H1 (cell line): ENCODE results near the gene NUCB1. TPM values are rescaled to one million over a fixed set of nuclear protein-coding genes. Genes with fewer than 3 reads are reported as not detected.

ENCODE experiments used
- CTCF ChIA-PET: fragments of 300-600 bp; sonication (Branson Sonifier 250); formaldehyde crosslinking; loops from one replicate; lab custom pipeline; 2021; ENCODE audit not compliant: partially characterized antibody; lab: Charles Lee
- POLR2A ChIA-PET: fragments of 300-600 bp; sonication (Branson Sonifier 250); formaldehyde crosslinking; loops from one replicate; lab custom pipeline; 2021; ENCODE audit warnings: inconsistent platforms; ENCODE audit not compliant: partially characterized antibody; lab: Charles Lee
- DNase-seq, 2 experiments: peaks; one replicate each; pipeline versions ENCODE4 v3.0.0 to v3.0.0-alpha.2; 2010 to 2022; ENCODE audit warnings: low spot score in 2 of 2, low read depth in 1 of 2, mixed read lengths in 1 of 2
- FAIRE-seq: peaks from 2 replicates; lab custom pipeline; 2011; peaks lifted over from hg19 to GRCh38; lab: Jason Lieb, UNC
- H2AFZ ChIP-seq: 2 replicates; pipeline ENCODE4 v1.8.1; 2012; ENCODE audit warnings: low read length, inconsistent platforms
- H2AK5ac ChIP-seq: 2 replicates; pipeline ENCODE4 v1.6.1; 2013; ENCODE audit warnings: low read depth, low read length
- H2BK120ac ChIP-seq: replicated peaks from 2 replicates; pipeline ENCODE3; 2013; ENCODE audit warnings: low read depth, low read length, inconsistent platforms
- H2BK12ac ChIP-seq: 2 replicates; pipeline ENCODE4 v1.6.1; 2013; ENCODE audit warnings: low read depth, low read length
- H2BK15ac ChIP-seq: 2 replicates; pipeline ENCODE4 v1.6.1; 2013; ENCODE audit warnings: low read length
- H2BK20ac ChIP-seq: 2 replicates; pipeline ENCODE4 v1.6.1; 2013; ENCODE audit warnings: low read length
- H2BK5ac ChIP-seq: 2 replicates; pipeline ENCODE4 v1.6.1; 2013; ENCODE audit warnings: low read depth, low read length
- H3K14ac ChIP-seq: 2 replicates; pipeline ENCODE4 v1.6.1; 2013; ENCODE audit warnings: inconsistent platforms; ENCODE audit not compliant: insufficient read length
- H3K18ac ChIP-seq: 2 replicates; pipeline ENCODE4 v1.6.1; 2013; ENCODE audit warnings: low read length; ENCODE audit errors: extremely low read depth
- H3K23ac ChIP-seq: 2 replicates; pipeline ENCODE4 v1.6.1; 2013; ENCODE audit warnings: inconsistent platforms; ENCODE audit not compliant: insufficient read length
- H3K23me2 ChIP-seq: 2 replicates; pipeline ENCODE4 v1.6.1; 2013; ENCODE audit warnings: low read depth, low read length
- H3K27ac ChIP-seq: 2 replicates; pipeline ENCODE4 v1.6.1; 2011; ENCODE audit warnings: low read depth, low read length, inconsistent platforms
- H3K27me3 ChIP-seq, 4 experiments: replicated peaks in 1 of 4; 1 replicate in 1 of 4; 2 replicates in 3 of 4; pipeline versions ENCODE4 v1.6.1 to v1.8.1; 2011 to 2013; ENCODE audit warnings: low read length in 3 of 4, mild to moderate bottlenecking in 3 of 4, inconsistent platforms in 2 of 4, mixed read lengths in 2 of 4, moderate library complexity in 1 of 4; ENCODE audit not compliant: control insufficient read depth in 3 of 4, insufficient read depth in 3 of 4; ENCODE audit errors: extremely low read depth in 1 of 4
- H3K36me3 ChIP-seq, 4 experiments: 2 replicates each; pipeline versions ENCODE4 v1.6.1 to v1.8.1; 2011 to 2013; ENCODE audit warnings: mild to moderate bottlenecking in 4 of 4, low read length in 3 of 4, moderate library complexity in 2 of 4, control low read depth in 1 of 4, inconsistent platforms in 1 of 4; ENCODE audit not compliant: insufficient read depth in 4 of 4, control insufficient read depth in 2 of 4
- H3K4ac ChIP-seq: replicated peaks from 2 replicates; pipeline ENCODE3; 2013; ENCODE audit warnings: low read length, low read depth, mixed read lengths, inconsistent platforms; ENCODE audit not compliant: insufficient read length
- H3K4me1 ChIP-seq, 4 experiments: replicated peaks in 1 of 4; 1 replicate in 1 of 4; 2 replicates in 3 of 4; pipeline versions ENCODE4 v1.6.1 to v1.8.1; 2011 to 2013; ENCODE audit warnings: low read length in 3 of 4, inconsistent platforms in 2 of 4, mixed read lengths in 1 of 4; ENCODE audit not compliant: insufficient read depth in 4 of 4, control insufficient read depth in 3 of 4
- H3K4me2 ChIP-seq, 2 experiments: 2 replicates each; pipeline versions ENCODE4 v1.6.1 to v1.8.1; 2011 to 2013; ENCODE audit warnings: low read depth in 2 of 2, low read length in 2 of 2, control low read depth in 1 of 2, inconsistent platforms in 1 of 2, mild to moderate bottlenecking in 1 of 2; ENCODE audit not compliant: insufficient read depth in 1 of 2
- H3K4me3 ChIP-seq, 4 experiments: fragments of 200-600, 300-600 bp in 1 of 4; sonication (generic), shearing (Covaris generic), sonication (Bioruptor Twin) in 1 of 4; 2 replicates each; pipeline versions ENCODE4 v1.5.1 to v1.8.1; 2011 to 2016; ENCODE audit warnings: low read length in 4 of 4, low read depth in 3 of 4, control low read depth in 2 of 4, inconsistent platforms in 2 of 4, mild to moderate bottlenecking in 2 of 4, mixed read lengths in 1 of 4, moderate library complexity in 1 of 4; ENCODE audit not compliant: insufficient read depth in 2 of 4; ENCODE audit errors: extremely low read depth in 1 of 4
- H3K56ac ChIP-seq: replicated peaks from 2 replicates; pipeline ENCODE3; 2013; ENCODE audit warnings: low read depth, mild to moderate bottlenecking, mixed read lengths, low read length, inconsistent platforms; ENCODE audit not compliant: insufficient read length
- H3K79me1 ChIP-seq: 2 replicates; pipeline ENCODE4 v1.6.1; 2013; ENCODE audit warnings: low read depth, low read length, control low read depth
- H3K79me2 ChIP-seq, 2 experiments: 2 replicates each; pipeline versions ENCODE4 v1.6.1 to v1.8.1; 2012 to 2013; ENCODE audit warnings: low read length in 2 of 2, mild to moderate bottlenecking in 2 of 2, inconsistent platforms in 1 of 2; ENCODE audit not compliant: insufficient read depth in 2 of 2, control insufficient read depth in 1 of 2
- H3K9ac ChIP-seq, 4 experiments: replicated peaks in 1 of 4; 1 replicate in 1 of 4; 2 replicates in 3 of 4; pipeline versions ENCODE4 v1.6.1 to v1.8.1; 2011 to 2013; ENCODE audit warnings: low read depth in 3 of 4, low read length in 3 of 4, control low read depth in 2 of 4, mild to moderate bottlenecking in 2 of 4, moderate library complexity in 2 of 4, inconsistent platforms in 1 of 4; ENCODE audit errors: extremely low read depth in 1 of 4
- H3K9me3 ChIP-seq, 2 experiments: 2 replicates each; pipeline versions ENCODE4 v1.6.1 to v1.8.1; 2012 to 2013; ENCODE audit warnings: mild to moderate bottlenecking in 2 of 2, moderate library complexity in 2 of 2, control low read depth in 1 of 2, inconsistent platforms in 1 of 2, low read depth in 1 of 2, low read length in 1 of 2, mixed read lengths in 1 of 2; ENCODE audit not compliant: insufficient read depth in 2 of 2
- H4K20me1 ChIP-seq, 2 experiments: replicated peaks in 1 of 2; 2 replicates each; pipeline versions ENCODE3 to v1.8.1; 2011 to 2013; ENCODE audit warnings: inconsistent platforms in 2 of 2, low read length in 2 of 2, mild to moderate bottlenecking in 1 of 2; ENCODE audit not compliant: insufficient read depth in 2 of 2, control insufficient read depth in 1 of 2
- H4K5ac ChIP-seq: 2 replicates; pipeline ENCODE4 v1.6.1; 2013; ENCODE audit warnings: low read length, low read depth, mixed read lengths, inconsistent platforms; ENCODE audit not compliant: insufficient read length
- H4K8ac ChIP-seq: 2 replicates; pipeline ENCODE4 v1.8.0; 2013; ENCODE audit warnings: mild to moderate bottlenecking, moderate library complexity, low read length, inconsistent platforms; ENCODE audit not compliant: insufficient read depth; ENCODE audit errors: extremely low read depth
- H4K91ac ChIP-seq: replicated peaks from 2 replicates; pipeline ENCODE3; 2013; ENCODE audit warnings: low read length, mixed read lengths, inconsistent platforms; ENCODE audit not compliant: insufficient read length
- ASH2L ChIP-seq: fragments of 200-600, 300-600 bp; sonication (generic); IDR thresholded peaks from one replicate; pipeline ENCODE4 v1.7.1; 2017; ENCODE audit warnings: low read length
- BRCA1 ChIP-seq: IDR thresholded peaks from 2 replicates; pipeline ENCODE4 v1.6.1; 2012; ENCODE audit warnings: low read depth, low read length, improper control_type of control experiment
- CBX5 ChIP-seq: fragments of 300-800, 300-1000 bp; sonication (generic); IDR thresholded peaks from 2 replicates; pipeline ENCODE4 v1.7.1; 2016; ENCODE audit warnings: antibody characterized with exemption, low read length, low read depth
- CEBPB ChIP-seq: IDR thresholded peaks from 2 replicates; pipeline ENCODE4 v1.6.1; 2012; ENCODE audit warnings: low read depth, low read length
- CREB1 ChIP-seq: IDR thresholded peaks from 2 replicates; pipeline ENCODE4 v1.6.1; 2012; ENCODE audit warnings: inconsistent platforms
- EZH2 ChIP-seq: fragments of 200-600 bp; sonication (generic); IDR thresholded peaks from 2 replicates; pipeline ENCODE4 v1.7.1; 2012; ENCODE audit warnings: low read depth, mild to moderate bottlenecking, moderate library complexity, low read length, inconsistent platforms; ENCODE audit not compliant: severe bottlenecking
- GTF2F1 ChIP-seq: IDR thresholded peaks from 2 replicates; pipeline ENCODE4 v1.6.1; 2012; ENCODE audit warnings: low read depth, low read length, improper control_type of control experiment, borderline replicate concordance
- HDAC2 ChIP-seq, 2 experiments: fragments of 300-600 bp in 1 of 2; sonication (generic) in 1 of 2; IDR thresholded peaks; 2 replicates each; pipeline ENCODE4 v1.6.1; 2011 to 2012; ENCODE audit warnings: low read depth in 2 of 2, low read length in 2 of 2, mild to moderate bottlenecking in 2 of 2, moderate library complexity in 2 of 2, borderline replicate concordance in 1 of 2, inconsistent platforms in 1 of 2
- JUN ChIP-seq: IDR thresholded peaks from 2 replicates; pipeline ENCODE4 v1.6.1; 2011; ENCODE audit warnings: low read depth, mild to moderate bottlenecking, improper control_type of control experiment, low read length
- KDM5A ChIP-seq: fragments of 200-600 bp; IDR thresholded peaks from 2 replicates; pipeline ENCODE4 v1.7.1; 2012; ENCODE audit warnings: mild to moderate bottlenecking, low read length, inconsistent platforms, mixed read lengths
- POLR2A ChIP-seq, 2 experiments: IDR thresholded peaks; 1 replicate in 1 of 2; 2 replicates in 1 of 2; pipeline ENCODE4 v1.6.1; 2011; ENCODE audit warnings: low read depth in 2 of 2, low read length in 2 of 2, mild to moderate bottlenecking in 2 of 2; ENCODE audit errors: control extremely low read depth in 1 of 2
- SAP30 ChIP-seq: fragments of 300-600 bp; sonication (generic); IDR thresholded peaks from 2 replicates; pipeline ENCODE4 v1.7.1; 2012; ENCODE audit warnings: low read length, moderate library complexity, mild to moderate bottlenecking, inconsistent platforms; ENCODE audit not compliant: insufficient read depth, insufficient replicate concordance
- SP4 ChIP-seq: IDR thresholded peaks from 2 replicates; pipeline ENCODE4 v1.6.1; 2012; ENCODE audit warnings: low read length, inconsistent platforms
- YY1 ChIP-seq: IDR thresholded peaks from 2 replicates; pipeline ENCODE4 v1.6.1; 2011; ENCODE audit warnings: low read depth, mild to moderate bottlenecking, low read length
- ZNF274 ChIP-seq: IDR thresholded peaks from 2 replicates; pipeline ENCODE4 v1.7.0; 2012; ENCODE audit warnings: low read length, borderline replicate concordance; ENCODE audit errors: extremely low read depth
- WGBS, 2 experiments: shearing (Covaris generic) in 1 of 2; methylation state at CpG; one replicate each; pipeline versions ENCODE4 v1.1.6 to v1.1.7; 2013 to 2015; ENCODE audit warnings: low lambda C conversion rate in 2 of 2, mixed read lengths in 2 of 2, inconsistent platforms in 1 of 2, low coverage in 1 of 2, missing lambda C conversion rate in 1 of 2; ENCODE audit not compliant: insufficient replicate concordance in 2 of 2, insufficient coverage in 1 of 2, insufficient read length in 1 of 2; ENCODE audit errors: extremely low coverage in 1 of 2, missing lambda C conversion rate in 1 of 2; 5-methylcytosine and 5-hydroxymethylcytosine counted together
- polyA plus RNA-seq, 7 experiments: library from polyadenylated mRNA; depleted of rRNA in 3 of 7; stranded (reverse) in 5 of 7; unstranded in 2 of 7; fragments of >200 nt in 5 of 7; fragments of 200-250 nt in 2 of 7; gene quantifications; 1 replicate in 5 of 7; 2 replicates in 1 of 7; 4 replicates in 1 of 7; pipeline versions ENCODE4 v1.2.1 to v1.2.3, GENCODE V29; 2011 to 2013; ENCODE audit warnings: missing spikeins in 2 of 7, mixed read lengths in 2 of 7
- total RNA-seq: library from RNA; stranded (reverse); fragmentation: NEBNext Ultra II Directional; extraction: Animal tissue kit (Norgen Biotek cat#: 25700); gene quantifications from 2 replicates; pipeline ENCODE4 v1.2.1, GENCODE V29; 2021
- TF ChIP-seq, protein P1 (sequence below): IDR thresholded peaks from 2 replicates; pipeline ENCODE4 v1.6.1; 2012; ENCODE audit warnings: inconsistent platforms

NUCB1 gene
- total and polyA plus RNA-seq, 2 of the 8 experiments (the other 6 are each of a cell fraction or from before 2014, with no cell fraction given): 111 to 121 TPM

DNA sequence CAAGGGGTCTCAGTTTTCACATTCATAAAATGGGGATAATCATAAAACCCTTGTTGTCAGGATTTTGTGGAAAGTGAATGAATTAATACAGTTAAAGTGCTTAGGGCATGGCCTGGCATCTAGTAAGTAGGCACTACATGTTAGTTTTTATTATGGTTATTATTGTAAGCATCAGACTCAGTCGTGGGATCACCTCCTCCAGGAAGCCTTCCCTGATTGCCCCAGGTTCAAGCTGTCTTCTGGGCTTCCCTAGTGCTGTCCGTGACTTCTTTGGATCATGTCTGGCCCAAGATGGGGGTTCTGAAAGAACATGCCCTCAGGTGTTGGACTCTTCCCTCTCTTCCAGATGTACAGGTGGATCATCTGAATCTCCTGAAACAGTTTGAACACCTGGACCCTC lies 10.7 kb downstream of the NUCB1 start:
- FAIRE-seq (no peak), DNase-seq (no peak)
- 83% methylated on average over 2 of the region's 2 CpGs; no CpG with 5 or more reads in 1 of the 2 experiments for WGBS, 2 experiments
- H3K18ac ChIP-seq: no peak overlapping the region
- H3K79me1 ChIP-seq: no peaks in the 10 kb centered on the region
- no peak overlapping the region for H2AFZ ChIP-seq
- H2AK5ac ChIP-seq: no peak overlapping the region
- no peak overlapping the region for H4K8ac ChIP-seq
- no peak overlapping the region for H3K4me2 ChIP-seq
- no peak overlapping the region for H3K9ac ChIP-seq
- H3K23me2 ChIP-seq: no peaks in the 10 kb centered on the region
- no peak overlapping the region for H2BK5ac ChIP-seq
- H2BK20ac ChIP-seq: no peak overlapping the region
- no peaks in the 10 kb centered on the region for H3K79me2 ChIP-seq
- H3K14ac ChIP-seq: no peak overlapping the region
- H3K56ac ChIP-seq: no peak overlapping the region
- no peak overlapping the region for H3K4me3 ChIP-seq
- peaks cover 18 to 58% (median 37%) of the 10 kb centered on the region in 4 experiments for H3K36me3 ChIP-seq
- no peaks in the 10 kb centered on the region for H3K27me3 ChIP-seq
- ChIA-PET CTCF (interaction anchor here (0.7 to 1.8 kb wide), 2 partner anchors 9 to 67 kb away, joined by 3 read pairs; no protein-coding TSS in a partner anchor), POLR2A (interaction anchor here (1.8 to 3.1 kb wide), 3 partner anchors 10 to 53 kb away, joined by 5 to 8 read pairs (median 6); no protein-coding TSS in a partner anchor)
- no peak overlapping the region for H3K4ac ChIP-seq
- no peak overlapping the region for H2BK12ac ChIP-seq
- no peak overlapping the region for H4K5ac ChIP-seq
- H2BK15ac ChIP-seq: no peak overlapping the region
- no peak overlapping the region for H3K23ac ChIP-seq
- no peaks in the 10 kb centered on the region for H3K9me3 ChIP-seq
- peaks cover 0 to 4% of the 10 kb centered on the region in 2 experiments for H4K20me1 ChIP-seq
- H3K4me1 ChIP-seq: no peaks in the 10 kb centered on the region
- H2BK120ac ChIP-seq: no peak overlapping the region
- H3K27ac ChIP-seq: no peak overlapping the region
- no peak overlapping the region for H4K91ac ChIP-seq
- TF ChIP-seq EZH2 (no peak), ZNF274 (no peak), YY1 (no peak), BRCA1 (no peak), HDAC2 (IDR thresholded peaks at IDR 0.05; ENCODE audit: borderline replicate concordance in 1 of 2, low read depth in 2 of 2, low read length in 2 of 2) (no peak), SP4 (no peak), ASH2L (no peak), GTF2F1 (no peak), SAP30 (no peak), JUN (no peak), CEBPB (no peak), KDM5A (no peak), CBX5 (no peak), CREB1 (no peak), POLR2A (IDR thresholded peaks at IDR 0.05; ENCODE audit: control extremely low read depth in 1 of 2, low read depth in 2 of 2, low read length in 2 of 2) (no peak)
- TF ChIP-seq, protein P1, sequence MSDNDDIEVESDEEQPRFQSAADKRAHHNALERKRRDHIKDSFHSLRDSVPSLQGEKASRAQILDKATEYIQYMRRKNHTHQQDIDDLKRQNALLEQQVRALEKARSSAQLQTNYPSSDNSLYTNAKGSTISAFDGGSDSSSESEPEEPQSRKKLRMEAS: no peak
